NCI-H748 treated with DMSO at 0.1 percent for 48 hours (cell line): Measurements from ENCODE around the gene SNX14.
A peak's percentile ranks its signal among the peaks of the same experiment; 100 is the strongest.
"Not testable (repeated sequence)": the region's sequence is repeated elsewhere in the genome, so short reads cannot be mapped to it uniquely, and the experiment has no call there.

Source experiments
- DNase-seq: peaks from one replicate; lab custom pipeline; 2025; lab: John Stamatoyannopoulos, UW

The SNX14 gene, protein sequence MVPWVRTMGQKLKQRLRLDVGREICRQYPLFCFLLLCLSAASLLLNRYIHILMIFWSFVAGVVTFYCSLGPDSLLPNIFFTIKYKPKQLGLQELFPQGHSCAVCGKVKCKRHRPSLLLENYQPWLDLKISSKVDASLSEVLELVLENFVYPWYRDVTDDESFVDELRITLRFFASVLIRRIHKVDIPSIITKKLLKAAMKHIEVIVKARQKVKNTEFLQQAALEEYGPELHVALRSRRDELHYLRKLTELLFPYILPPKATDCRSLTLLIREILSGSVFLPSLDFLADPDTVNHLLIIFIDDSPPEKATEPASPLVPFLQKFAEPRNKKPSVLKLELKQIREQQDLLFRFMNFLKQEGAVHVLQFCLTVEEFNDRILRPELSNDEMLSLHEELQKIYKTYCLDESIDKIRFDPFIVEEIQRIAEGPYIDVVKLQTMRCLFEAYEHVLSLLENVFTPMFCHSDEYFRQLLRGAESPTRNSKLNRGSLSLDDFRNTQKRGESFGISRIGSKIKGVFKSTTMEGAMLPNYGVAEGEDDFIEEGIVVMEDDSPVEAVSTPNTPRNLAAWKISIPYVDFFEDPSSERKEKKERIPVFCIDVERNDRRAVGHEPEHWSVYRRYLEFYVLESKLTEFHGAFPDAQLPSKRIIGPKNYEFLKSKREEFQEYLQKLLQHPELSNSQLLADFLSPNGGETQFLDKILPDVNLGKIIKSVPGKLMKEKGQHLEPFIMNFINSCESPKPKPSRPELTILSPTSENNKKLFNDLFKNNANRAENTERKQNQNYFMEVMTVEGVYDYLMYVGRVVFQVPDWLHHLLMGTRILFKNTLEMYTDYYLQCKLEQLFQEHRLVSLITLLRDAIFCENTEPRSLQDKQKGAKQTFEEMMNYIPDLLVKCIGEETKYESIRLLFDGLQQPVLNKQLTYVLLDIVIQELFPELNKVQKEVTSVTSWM

DNA sequence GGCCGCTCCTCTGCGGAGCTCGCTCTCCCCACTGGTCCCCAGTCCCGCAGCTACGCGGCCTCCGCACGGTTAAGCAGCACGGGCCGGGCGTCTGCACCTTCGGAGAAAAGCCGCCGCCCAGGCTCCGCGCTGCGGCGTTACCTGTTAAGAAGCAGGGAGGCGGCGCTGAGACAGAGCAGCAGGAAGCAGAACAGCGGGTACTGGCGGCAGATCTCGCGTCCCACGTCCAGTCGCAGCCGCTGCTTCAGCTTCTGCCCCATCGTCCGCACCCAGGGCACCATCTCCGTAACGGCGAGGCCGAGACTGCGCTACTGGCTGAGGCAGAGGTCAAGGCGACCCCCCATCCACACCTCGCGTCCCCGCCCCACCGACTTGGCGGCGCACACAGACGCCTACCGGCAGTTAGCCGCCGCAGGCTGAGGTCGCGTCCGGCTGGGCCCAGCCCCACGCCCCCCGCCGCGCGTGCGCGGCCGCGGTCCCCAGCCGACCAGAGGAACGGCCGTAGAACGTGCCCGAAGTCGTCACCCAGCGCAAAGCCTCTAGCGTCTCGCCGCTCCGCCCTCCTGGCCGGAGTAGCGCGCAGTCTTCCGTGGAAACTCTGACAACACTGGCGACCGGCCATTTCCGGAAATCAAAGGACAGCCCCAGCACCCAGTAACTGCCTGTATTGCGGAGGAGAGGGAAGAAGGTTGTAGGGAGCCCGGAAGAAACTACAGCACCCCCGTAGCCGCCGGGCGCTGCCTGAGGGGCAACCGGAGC lies at the start of gene SNX14:
SNX14 (minus strand) TSS at position 421 of the 759 bp plus-strand sequence; CDS start at position 281, 140 bp downstream.
- peak; percentile 70 for DNase-seq

DNA sequence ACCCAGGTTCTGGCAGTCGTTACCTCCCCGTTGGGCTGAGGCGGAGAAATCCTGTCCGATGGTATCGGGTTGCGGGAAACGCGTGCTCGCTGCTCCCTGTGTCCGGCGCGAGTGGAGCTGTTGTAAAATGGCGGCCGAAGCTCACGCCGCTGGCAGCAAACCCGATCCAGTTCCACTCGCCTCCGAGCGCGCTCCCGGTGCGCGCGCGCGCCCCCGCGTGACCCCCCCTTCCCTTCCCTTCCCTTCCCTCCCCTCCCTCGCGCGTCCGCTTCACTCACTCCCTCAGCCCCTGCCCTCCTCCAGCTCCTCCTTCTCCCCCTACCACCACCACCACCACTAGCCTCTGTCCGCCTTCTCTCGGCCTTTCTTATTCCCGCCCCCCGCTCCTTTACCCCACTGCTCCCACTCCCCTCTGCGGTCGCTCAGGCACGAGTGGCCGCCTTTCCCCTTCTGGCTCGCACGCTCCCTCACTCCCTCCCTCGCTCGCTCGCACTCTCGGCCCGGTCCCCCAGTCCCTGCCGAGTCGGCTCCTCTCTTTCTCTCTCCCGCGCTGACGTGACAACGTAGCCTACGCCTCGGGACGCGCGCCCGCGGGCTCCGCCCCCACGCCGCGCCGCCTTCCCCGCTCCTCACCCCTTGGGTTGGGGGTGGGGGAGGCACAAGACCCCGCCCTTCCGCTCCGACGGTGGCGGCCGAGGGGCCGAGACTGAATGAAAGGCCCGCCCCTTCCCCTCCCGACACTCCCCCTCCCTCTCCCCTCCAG lies 49.3 kb upstream of the SNX14 start, which contains the start of gene SYNCRIP:
SYNCRIP (minus strand) TSS at position 113 of the 763 bp plus-strand sequence. CDS start 1,447 bp downstream, outside the sequence.
- peak; percentile 91 for DNase-seq

DNA sequence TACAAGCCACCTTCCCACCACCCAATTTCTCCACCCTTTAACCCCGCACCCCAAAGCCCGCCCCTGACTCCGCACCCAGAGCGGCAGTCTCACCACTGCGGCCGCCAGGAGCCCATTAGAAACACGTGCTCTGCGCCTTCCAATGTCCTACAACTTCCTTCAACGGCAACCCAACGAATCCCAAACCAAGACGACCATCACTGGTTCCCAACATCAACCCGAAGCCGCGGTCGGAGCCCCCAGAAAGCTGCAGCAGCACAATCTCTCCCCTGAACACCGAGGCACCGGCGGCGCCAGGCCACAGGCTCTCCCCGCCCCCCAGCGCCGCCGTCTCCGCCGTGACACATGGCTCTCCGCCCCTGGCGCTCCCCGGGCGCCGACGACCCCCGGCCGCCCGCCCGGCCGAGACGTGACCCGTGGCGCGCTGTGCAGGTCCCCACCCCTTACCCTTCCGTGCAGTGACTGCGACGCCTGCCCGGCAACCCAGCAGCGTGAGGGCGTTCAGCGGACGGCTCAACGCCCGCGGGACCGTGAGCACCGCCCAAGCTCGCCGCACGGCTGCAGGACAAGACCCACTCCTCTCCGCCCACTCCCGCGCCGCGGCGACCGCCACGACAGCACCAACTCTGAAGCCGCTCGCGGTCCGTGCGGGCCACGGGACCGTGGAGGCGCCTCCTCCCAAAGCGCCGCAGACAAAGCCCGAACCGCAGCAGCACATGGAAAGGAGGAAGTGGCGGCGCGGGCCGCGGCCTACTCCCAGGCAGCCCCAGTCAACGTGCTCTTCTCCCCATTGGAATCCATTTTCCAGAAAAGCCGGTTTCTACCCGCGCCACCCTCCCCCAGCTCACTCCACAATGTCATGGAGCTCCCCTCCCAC lies 48.5 kb upstream of the SNX14 start:
- no peak for DNase-seq

DNA sequence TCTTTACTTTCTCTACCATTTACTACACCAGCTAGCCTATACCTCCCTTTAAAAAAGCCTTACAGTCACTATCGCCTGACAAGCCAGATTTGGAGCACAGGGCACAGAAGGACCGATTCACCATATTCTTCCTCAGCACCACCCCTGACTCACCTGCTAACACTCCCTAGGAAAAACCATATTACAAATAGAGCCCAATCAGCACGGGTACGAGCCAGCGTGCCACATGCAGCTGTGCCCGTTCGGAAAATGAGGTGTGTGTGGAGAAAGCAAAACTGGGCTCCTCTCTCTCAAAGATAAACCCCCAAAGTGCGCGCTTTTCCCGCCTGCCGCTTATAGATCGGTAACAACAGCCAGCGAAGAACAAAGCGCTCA lies 47.9 kb upstream of the SNX14 start:
- no peak for DNase-seq

DNA sequence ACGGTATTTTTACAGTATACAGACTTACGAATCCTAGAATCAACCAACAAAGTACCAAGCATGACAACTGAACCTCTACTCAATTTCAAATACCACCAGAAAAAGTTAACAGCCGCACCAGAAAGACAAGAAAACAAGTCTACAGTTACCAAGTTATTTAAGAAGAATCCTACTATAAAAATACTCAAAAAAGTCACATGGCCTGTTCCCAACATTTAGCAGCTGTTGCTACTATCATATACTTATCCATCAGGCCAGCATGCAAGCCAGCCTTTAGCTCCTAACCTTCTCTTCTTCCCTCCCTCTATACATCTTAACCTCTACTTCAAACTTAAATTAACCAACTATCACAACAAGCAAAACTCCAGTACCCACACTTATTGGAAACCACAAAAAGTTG lies 47.2 kb upstream of the SNX14 start:
- DNase-seq, result no peak

DNA sequence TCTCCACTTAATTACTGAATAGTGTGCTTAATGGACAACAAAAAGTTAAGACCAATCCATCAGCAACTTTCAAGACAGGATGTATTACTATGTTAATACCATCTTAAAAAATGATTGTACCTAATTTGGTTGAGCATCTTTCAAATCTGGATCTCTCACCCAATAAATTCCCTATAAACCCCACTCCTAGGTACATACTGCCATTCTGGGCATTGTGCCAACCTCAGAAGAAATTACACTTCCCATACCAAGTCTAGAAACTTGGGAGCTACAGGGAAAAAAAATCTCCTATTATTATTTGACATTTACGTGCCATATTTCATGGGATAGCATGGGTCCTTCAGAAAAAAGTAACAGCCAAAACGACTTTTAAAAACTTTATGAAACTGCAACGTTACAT lies 43.9 kb upstream of the SNX14 start:
- DNase-seq, result no peak

DNA sequence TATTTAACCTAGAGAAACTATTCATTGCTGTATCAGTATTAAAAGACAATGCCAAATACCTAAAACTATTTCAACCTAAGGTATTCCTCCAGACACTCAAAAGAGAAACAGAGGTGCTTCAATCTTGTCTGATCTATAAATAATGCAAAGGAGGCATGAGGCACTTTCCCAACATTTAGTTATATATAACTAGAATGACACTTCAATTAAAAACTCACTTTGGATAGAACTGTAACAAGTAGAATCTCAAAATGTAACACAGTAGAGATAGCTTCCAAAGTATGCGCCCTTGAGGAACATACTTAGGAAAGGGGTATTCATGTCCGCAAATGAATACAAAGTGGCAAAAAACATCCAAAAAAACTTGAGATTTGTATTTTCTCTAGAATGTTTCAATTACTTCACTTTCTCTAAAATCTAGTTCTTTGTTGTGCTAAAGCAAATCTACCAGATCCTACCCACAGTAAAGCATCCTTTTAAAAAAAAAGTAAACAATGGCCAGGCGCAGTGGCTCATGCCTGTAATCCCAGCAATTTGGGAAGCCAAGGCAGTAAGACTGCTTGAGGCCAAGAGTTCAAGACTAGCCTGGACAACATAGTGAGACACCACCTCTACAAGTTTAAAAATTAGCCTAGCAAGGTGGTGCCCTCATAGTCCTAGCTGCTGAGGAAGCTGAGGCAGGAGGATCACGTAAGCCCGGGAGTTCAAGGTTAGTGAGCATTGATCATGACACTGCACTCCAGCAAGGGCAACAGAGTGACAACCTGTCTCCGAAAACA lies 38.7 kb upstream of the SNX14 start:
- no peak for DNase-seq

DNA sequence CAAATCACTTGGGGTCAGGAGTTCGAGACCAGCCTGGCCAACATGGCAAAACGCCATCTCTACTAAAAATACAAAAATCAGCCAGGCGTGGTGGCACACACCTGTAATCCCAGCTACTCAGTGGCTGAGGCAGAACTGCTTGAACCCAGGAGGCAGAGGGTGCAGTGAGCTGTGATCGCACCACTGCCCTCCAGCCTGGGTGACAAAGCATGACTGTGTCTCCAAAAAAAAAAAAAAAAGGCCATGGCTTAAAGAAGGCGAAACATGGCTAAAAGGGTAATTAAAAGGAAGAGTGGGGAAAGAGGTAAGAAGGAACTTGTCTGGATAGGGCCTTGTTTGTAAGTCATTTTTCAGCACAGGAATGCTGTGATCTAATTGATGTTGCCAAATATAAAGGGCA lies 37.5 kb upstream of the SNX14 start:
- not testable (repeated sequence) for DNase-seq

DNA sequence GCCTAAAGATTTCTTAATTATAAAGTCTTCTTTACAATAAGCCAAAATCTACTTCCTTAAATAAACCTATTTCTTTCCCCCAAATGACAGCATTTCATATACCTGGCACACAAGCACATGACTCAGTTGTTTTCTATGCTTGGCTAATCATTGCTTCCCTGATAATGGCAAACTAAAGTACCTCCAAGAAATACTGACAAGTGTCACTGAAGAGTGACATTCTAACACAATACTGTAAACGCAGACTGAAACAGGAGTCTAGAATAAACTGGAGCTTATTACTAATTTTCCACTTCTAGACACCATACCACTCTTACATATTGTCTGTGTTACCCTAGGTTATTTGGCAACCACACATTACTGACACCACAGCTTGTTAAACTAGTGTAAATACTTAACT lies 34.7 kb upstream of the SNX14 start:
- no peak for DNase-seq

DNA sequence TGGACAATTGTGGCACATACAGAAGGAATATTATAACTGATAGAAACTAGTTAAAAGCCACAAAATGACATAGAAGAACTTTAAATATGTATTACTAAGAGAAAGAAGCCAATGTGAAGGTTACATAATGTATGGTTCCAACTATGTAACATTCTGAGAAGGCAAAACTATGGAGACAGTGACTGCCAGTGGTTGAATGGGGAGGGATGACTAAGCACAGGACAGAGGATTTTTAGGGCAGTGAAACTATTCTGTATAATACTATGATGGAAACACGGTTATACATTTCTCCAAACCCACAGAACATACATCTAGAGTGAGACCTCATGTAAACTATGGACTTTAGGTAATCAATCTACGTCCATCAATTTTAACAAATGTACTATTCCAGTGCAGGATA lies 26.6 kb upstream of the SNX14 start:
- DNase-seq, result no peak

DNA sequence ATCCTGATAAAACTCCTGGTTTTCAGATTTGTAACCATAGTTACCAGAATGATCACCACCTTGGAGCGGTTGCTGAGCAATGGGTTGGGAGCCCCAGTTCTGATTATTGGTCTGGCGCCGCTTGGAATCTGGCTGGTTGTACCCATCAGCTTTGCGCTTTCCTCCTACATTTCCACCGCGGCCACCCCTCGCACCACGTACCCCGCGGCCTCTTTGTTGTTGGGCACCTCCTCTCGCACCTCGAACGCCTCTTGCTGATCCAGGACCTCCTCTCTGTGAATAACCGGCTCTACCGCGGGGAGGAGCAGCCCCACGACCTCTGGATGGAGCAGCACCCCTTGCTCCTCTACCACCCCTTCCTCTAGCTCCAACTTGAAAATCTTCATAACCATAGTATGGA lies 21.1 kb upstream of the SNX14 start:
- no peak for DNase-seq

DNA sequence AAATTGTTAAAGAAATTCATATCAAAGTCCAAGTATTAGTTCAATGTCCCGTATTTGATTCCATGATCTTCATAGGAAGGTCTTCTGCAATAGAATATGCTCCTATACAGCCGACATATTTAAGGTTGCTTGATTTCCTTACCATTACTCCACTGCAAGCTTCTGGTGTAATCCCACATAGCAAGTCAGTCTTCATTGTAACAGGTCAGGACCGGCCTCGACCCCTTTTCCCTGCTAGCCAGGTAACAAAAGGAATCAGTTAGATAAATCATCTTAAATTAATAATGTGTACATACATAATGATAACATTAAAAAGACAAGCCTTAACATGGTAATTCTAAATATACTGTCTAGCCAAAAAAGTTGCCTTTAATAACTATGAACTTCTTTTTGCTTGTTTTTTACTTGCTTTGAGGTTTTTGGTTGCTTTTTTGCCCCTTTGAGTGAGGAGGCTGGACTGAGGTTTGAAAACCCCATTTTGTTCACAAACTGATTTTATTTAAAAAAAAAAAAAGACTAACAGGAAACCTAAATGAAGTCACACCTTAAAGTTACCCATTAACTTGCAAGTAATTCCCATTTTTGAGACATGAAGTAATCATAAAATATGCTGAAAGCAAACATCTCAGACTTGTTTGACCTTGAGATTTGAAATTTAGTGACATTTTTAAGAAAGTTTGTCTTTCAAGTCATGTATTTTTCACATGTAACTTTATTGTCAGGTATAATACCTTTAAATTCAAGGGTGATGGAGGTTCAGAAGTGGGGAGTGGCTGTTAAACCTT lies 19.2 kb upstream of the SNX14 start:
- no peak for DNase-seq

DNA sequence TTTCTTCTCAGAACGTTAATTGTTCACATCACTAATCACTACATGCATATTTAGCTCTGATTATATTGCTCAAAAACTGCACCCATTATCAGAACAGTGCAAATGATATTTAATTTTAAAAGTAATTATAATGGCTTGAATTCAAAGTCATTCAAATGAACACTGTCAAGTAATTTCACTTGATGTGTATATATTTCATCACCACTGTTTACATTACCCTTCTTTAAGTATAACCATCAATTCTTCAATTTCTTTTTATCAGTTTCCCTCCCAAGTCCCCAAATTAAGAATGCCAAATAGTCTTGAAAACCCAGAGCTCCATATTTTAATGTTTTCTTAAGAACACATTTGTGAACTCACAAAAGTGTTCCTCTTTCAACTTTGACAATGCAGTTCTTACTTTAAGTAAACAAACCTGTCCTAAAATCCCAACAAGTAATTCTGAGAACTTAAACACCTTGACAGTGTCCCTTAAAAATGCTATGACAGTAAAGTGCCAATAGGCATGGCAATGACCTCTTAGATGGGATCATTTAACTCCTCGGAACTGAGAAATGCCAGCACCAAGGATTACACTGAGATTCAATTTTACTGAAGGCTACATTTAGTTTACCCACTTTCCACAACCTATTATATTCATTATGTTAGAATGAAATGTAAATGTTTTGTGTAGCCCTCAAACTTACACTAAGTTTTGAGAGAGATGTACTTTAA lies 16.7 kb upstream of the SNX14 start:
- no peak for DNase-seq

DNA sequence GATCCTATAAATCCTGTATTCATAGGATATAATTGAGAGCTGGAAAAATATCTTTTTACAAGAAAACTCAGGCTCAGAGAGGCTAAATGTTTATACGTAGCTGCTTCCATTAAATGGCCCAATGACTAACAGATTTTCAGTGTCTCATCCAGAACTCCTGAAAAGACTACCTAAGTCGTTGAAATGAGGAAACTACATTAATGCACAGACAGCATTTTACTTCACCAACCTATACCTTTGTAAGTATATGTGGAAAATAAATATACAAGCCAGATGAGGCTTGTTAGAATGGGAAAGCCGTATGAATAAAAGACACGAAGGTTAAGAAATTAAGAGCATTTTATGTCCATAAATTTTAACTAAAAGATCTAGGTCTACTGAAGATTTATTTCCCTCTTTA lies 8.4 kb upstream of the SNX14 start:
- no peak for DNase-seq

DNA sequence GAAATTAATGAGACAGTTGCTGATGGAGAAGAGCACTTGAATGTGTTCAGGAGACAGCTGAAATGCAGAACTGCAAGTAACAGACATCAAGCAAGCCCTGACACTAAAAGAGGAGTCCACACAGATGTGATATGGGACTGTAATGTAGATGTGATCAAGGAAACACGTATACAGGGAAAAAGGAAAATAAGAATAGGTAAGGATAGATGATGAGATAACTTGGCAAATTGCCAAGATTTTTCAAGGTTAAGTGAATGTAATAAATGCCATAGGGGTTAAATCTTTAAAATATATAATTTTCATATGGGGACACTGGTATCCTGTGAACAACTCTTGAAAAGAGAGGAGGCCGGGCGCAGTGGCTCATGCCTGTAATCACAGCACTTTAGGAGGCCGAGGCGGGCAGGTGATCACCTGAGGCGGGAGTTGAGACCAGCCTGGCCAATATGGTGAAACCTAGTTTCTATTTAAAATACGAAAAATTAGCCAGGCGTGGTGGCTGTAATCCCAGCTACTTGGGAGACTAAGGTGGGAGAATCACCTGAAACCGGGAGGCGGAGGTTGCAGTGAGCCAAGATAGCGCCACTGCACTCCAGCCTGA lies 7.2 kb upstream of the SNX14 start:
- no peak for DNase-seq

DNA sequence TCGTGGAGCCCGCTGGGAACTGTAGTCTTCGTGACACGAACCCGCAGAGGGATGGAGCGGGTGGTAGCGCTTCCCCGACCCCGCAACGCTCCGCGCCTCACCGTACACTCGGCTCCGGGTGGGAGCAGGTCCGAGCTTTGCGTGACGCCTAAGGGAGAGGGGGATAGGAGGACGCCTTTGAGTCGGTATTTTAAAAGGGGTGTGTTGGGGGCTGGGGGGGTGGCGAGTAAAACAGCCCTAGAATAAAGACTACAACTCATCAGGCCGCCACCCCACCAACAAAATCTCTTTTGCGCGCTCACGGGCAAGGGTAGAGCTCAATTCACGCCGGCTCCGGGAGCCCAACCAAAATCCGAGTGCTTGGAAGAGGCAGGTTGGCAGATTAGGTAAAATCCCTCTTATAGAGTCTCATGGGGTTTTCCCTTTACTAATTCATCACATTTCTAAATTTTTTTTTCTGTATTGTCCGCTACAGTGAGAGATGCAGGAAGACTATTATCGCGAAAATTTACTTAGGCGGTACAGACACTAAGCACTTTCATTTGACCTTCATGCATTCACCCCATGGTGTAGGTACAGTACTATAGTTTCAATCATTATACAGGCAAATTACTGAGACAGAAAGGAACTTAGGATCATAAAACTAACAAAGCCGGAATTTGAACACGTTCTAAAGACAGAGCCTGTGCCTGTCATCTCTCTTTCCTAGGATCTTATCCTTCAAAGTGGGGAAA lies 706 bp upstream of the SNX14 start:
- DNase-seq, result peak; percentile 44

DNA sequence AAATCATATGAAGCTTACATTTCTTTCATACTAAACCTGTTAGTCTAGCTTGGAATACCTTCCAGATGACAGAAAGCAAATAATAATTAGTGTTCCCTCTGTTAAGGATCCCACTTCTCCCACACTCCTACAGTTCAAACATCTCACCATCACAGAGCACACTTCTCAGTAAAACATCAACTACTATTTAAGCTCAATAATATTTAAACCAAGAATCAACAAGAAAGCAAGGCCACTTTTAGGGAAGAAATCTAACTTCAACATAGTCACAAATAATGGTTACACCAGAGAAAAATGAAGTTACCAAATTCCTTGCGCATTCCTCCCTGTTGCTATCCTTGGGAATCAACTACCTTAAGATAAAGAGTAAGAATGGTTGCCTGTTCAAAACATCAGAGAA lies 1.6 kb downstream of the SNX14 start:
- DNase-seq, result no peak
